Measurements from ENCODE around the gene NTSR2.

NTSR2 gene

DNA sequence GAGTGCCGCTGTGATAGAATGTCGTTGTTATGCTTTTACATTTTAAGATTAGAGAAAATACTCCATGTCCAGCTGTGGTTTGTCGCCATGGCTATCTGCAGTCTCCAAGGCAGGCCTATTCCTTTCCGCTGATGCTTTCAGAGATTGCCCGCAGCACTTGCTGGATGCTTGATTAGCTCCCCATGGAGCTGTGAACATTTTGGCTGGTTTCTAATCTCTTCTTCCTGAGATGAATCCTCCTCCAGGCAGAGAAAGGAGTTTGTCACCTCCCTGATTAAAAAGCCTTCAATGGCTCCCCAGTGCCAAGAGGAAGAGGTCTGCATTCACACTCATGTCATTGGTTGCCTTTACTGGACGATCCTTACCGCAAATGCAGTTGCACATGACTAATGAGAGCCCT is 43.8 kb upstream of the NTSR2 start:
- H3K4me3 ChIP-seq (ENCODE audit: low read length), result no peak overlapping the region
- DNase-seq (ENCODE audit: low read depth), result no peak
- TF ChIP-seq, protein P1, sequence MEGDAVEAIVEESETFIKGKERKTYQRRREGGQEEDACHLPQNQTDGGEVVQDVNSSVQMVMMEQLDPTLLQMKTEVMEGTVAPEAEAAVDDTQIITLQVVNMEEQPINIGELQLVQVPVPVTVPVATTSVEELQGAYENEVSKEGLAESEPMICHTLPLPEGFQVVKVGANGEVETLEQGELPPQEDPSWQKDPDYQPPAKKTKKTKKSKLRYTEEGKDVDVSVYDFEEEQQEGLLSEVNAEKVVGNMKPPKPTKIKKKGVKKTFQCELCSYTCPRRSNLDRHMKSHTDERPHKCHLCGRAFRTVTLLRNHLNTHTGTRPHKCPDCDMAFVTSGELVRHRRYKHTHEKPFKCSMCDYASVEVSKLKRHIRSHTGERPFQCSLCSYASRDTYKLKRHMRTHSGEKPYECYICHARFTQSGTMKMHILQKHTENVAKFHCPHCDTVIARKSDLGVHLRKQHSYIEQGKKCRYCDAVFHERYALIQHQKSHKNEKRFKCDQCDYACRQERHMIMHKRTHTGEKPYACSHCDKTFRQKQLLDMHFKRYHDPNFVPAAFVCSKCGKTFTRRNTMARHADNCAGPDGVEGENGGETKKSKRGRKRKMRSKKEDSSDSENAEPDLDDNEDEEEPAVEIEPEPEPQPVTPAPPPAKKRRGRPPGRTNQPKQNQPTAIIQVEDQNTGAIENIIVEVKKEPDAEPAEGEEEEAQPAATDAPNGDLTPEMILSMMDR (conservative IDR thresholded peaks at IDR 0.05; ENCODE audit: low read length), result no peak

DNA sequence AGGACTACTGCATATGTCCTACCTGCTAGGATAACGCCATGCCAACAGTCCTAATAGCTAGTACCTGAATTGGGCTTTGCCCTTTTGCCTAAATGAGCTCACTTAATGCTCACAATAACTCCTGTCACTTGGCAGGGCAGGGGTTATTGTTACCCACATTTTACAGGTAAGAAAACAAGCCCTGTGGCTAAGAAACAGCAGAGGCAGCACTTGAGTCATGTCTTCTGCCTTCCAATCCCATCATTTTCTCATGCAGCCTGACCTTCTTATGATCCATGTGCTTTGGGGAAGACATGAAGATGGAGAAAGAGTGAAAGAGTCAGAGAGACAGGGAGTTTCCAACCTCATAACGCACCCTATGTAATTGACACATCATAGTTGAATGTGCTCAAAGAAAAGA is 42.9 kb upstream of the NTSR2 start:
- TF ChIP-seq, protein P1 (conservative IDR thresholded peaks at IDR 0.05; ENCODE audit: low read length), result no peak
- H3K4me3 ChIP-seq (ENCODE audit: low read length), result no peak overlapping the region
- no peak for DNase-seq (ENCODE audit: low read depth)

DNA sequence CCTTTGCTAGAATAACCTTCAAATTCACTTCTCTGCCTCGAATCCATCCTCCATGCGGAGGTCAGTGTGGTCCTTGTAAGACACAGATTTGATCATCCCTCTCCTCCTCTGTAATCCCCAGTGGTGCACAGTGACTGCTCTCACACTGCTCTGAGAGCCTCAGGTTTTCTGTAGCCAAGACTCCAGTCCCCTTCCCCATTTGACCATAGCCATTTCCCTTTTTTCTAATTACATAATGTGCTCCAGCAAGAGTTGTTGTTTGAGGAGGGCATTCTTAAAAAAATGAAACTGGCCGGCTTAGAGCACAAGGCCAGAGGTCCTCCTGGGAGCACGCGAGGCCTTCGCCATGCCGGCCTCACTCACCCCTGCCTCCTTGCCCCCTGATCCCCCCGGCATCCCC is 41.8 kb upstream of the NTSR2 start:
- DNase-seq (ENCODE audit: low read depth), result no peak
- no peak overlapping the region for H3K4me3 ChIP-seq (ENCODE audit: low read length)
- TF ChIP-seq, protein P1 (conservative IDR thresholded peaks at IDR 0.05; ENCODE audit: low read length), result no peak

DNA sequence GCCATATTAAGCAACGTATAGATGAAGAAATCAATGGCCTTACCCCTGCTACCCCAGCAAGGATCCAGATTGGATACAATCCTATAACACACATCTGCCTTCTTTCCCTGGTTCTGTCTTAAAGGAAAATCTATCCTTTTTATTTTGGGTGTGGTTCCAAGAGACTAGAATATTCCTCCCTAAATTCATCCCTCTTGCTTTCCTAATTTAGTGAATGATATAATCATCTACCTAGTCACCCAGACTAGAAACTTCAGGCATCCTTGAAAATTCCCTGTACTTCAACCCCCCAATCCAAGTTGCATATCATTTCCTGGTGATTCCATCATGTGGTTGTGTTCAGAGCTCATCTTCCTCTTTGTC is 41.3 kb upstream of the NTSR2 start:
- TF ChIP-seq, protein P1 (conservative IDR thresholded peaks at IDR 0.05; ENCODE audit: low read length), result no peak
- H3K4me3 ChIP-seq (ENCODE audit: low read length), result no peak overlapping the region
- no peak for DNase-seq (ENCODE audit: low read depth)

DNA sequence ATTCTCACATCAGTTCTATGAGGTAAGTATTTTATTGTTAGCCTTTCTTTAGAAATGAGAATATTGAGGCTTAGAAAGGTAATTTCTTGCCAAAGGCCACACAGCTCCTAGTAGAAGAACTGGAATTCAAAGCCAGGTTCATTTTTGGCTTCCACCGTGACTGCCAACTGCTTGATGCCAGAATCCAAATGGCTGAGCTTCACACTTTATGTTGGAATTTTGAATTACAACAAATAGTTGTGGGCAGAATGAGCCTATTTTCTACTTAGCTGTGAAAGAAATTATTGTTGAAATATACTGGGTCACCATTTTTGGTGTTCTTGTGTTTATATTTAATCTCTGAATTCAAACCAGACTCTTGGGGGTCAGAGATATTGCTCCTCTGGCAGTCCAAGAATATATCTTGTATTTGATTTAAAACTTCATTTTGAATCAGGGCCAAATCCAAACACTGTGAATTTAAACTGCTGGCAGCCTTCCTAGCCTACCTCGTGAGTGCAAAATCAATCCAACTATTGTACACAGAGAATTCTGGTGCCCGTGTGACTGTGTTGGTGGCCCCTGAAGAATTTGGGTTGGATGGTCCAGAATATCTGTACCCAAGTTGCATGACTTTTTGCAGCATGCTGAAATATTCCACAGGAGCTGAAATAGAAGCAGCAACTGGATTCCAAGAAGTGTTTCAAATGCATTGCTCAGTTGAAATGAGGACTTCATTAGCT is 40.8 kb upstream of the NTSR2 start:
- H3K4me3 ChIP-seq (ENCODE audit: low read length), result no peak overlapping the region
- DNase-seq (ENCODE audit: low read depth), result peak; percentile 51
- TF ChIP-seq, protein P1 (conservative IDR thresholded peaks at IDR 0.05; ENCODE audit: low read length), result no peak

DNA sequence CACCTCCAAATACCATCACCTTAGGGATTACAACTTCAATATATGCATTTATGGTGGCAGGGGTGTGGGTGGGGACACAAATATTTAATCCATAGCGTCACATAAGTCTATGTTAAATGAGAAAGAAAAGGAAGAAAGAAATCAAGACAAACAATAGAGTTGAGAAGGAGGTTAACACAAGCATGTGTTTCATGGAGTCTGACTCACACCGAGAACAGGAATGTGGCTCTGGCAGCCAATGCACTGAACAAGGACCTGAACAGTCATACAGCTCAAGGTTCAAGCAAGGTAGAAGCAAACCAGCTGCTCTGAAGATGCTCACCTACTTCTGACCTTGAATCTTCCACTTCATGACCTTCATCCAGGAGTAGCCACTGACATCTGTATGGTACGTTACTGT is 40.2 kb upstream of the NTSR2 start:
- H3K4me3 ChIP-seq (ENCODE audit: low read length), result no peak overlapping the region
- TF ChIP-seq, protein P1 (conservative IDR thresholded peaks at IDR 0.05; ENCODE audit: low read length), result no peak
- DNase-seq (ENCODE audit: low read depth), result peak; percentile 81

DNA sequence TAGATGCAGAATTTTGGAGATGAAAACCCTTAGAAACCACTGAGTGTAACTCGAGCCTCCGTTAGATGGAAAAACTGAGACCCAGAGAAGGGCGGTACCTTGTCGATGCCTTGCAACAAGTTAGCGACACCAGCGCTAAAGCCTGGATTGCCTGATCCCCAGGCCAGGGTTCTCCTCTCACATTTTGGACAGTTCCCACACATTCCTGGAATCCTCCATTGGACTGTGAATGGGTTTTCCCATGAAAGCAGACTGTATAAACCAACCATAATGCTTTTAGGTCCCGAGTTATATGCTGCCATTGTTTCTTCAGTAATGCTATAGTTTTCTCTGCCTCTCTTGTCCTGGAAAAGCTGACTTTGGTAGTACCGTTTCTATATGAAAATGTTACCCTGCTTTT is 39.3 kb upstream of the NTSR2 start:
- H3K4me3 ChIP-seq (ENCODE audit: low read length), result no peak overlapping the region
- TF ChIP-seq, protein P1 (conservative IDR thresholded peaks at IDR 0.05; ENCODE audit: low read length), result no peak
- DNase-seq (ENCODE audit: low read depth), result no peak
